A549 (cell line): Measurements from ENCODE around the gene ARIH1. TPM values are rescaled to one million over a fixed set of nuclear protein-coding genes. Genes with fewer than 3 reads are reported as not detected.

Experiments used
- ATAC-seq, 2 experiments: fragments of 200-7000 bp in 1 of 2; fragments of >200 bp in 1 of 2; cut with Nextera tagmentation in 1 of 2; cut with Tn5 transposase in 1 of 2; 3 replicates each; pipeline versions ENCODE4 v1.8.0 to v1.9.1; 2018 to 2020; ENCODE audit warnings: mild to moderate bottlenecking in 1 of 2, moderate library complexity in 1 of 2
- CTCF ChIA-PET: fragments of 300-600 bp; sonication (Branson Sonifier 250); formaldehyde crosslinking; extraction: SDS; loops from one replicate; lab custom pipeline; 2021; ENCODE audit warnings: antibody characterized with exemption, inconsistent platforms; lab: Yijun Ruan, JAX
- POLR2A ChIA-PET: fragments of 350-600 bp; formaldehyde crosslinking; extraction: SDS; loops from one replicate; lab custom pipeline; 2021; ENCODE audit warnings: antibody characterized with exemption, inconsistent platforms; lab: Yijun Ruan, JAX
- DNase-seq, 2 experiments: peaks; one replicate each; pipeline versions ENCODE4 v3.0.0 to v3.0.0-alpha.2; 2011 to 2016; ENCODE audit warnings: low read depth in 1 of 2, low spot score in 1 of 2
- FAIRE-seq: peaks from 2 replicates; lab custom pipeline; 2011; peaks lifted over from hg19 to GRCh38; lab: Jason Lieb, UNC
- H3K27ac ChIP-seq, 2 experiments: fragments of >200 bp; sonication (Bioruptor Twin); formaldehyde crosslinking; 3 replicates each; pipeline ENCODE4 v1.5.1; 2016 to 2017
- H3K4me1 ChIP-seq: fragments of >200 bp; sonication (Bioruptor Twin); formaldehyde crosslinking; 3 replicates; pipeline ENCODE4 v1.6.1; 2016
- H3K4me2 ChIP-seq: fragments of >200 bp; sonication (Bioruptor Twin); formaldehyde crosslinking; 3 replicates; pipeline ENCODE4 v1.6.1; 2016
- H3K4me3 ChIP-seq: fragments of >200 bp; sonication (Bioruptor Twin); formaldehyde crosslinking; 3 replicates; pipeline ENCODE4 v1.5.1; 2016
- H3K9me3 ChIP-seq: fragments of >200 bp; sonication (Bioruptor Twin); formaldehyde crosslinking; 3 replicates; pipeline ENCODE4 v1.6.1; 2016
- CBX2 ChIP-seq: fragments of 200-600 bp; sonication (generic); IDR thresholded peaks from 2 replicates; pipeline ENCODE4 v1.6.1; 2016; ENCODE audit warnings: low read depth, mild to moderate bottlenecking, borderline replicate concordance
- CBX8 ChIP-seq: fragments of 200-600 bp; sonication (generic); IDR thresholded peaks from 2 replicates; pipeline ENCODE4 v1.6.1; 2016
- CEBPB ChIP-seq, 2 experiments: fragments of >200 bp in 1 of 2; sonication (Bioruptor Twin) in 1 of 2; formaldehyde crosslinking in 1 of 2; IDR thresholded peaks; 2 replicates each; pipeline ENCODE4 v1.6.1; 2012 to 2016
- CHD2 ChIP-seq: fragments of 150-350 bp; IDR thresholded peaks from 2 replicates; pipeline ENCODE4 v1.6.1; 2014; ENCODE audit warnings: low read length; ENCODE audit not compliant: partially characterized antibody
- EHF ChIP-seq: fragments of 250-450 bp; sonication (Bioruptor Pico); IDR thresholded peaks from 2 replicates; pipeline ENCODE4 v1.5.0; 2020; ENCODE audit warnings: mild to moderate bottlenecking
- EHMT2 ChIP-seq: fragments of 200-600 bp; sonication (generic); IDR thresholded peaks from 2 replicates; pipeline ENCODE4 v1.6.1; 2016; ENCODE audit warnings: antibody characterized with exemption, low read depth, mild to moderate bottlenecking, moderate library complexity
- ESRRA ChIP-seq: fragments of 150-350 bp; IDR thresholded peaks from 2 replicates; pipeline ENCODE4 v1.6.1; 2014; ENCODE audit warnings: mild to moderate bottlenecking, low read length, borderline replicate concordance
- FOSB ChIP-seq: fragments of 250-450 bp; sonication (Bioruptor Pico); IDR thresholded peaks from 2 replicates; pipeline ENCODE4 v1.5.0; 2020; ENCODE audit warnings: mild to moderate bottlenecking, moderate library complexity
- GATA3 ChIP-seq: IDR thresholded peaks from 2 replicates; pipeline ENCODE4 v1.6.1; 2012; ENCODE audit warnings: borderline replicate concordance
- HOXA7 ChIP-seq: fragments of 250-450 bp; sonication (Bioruptor Pico); IDR thresholded peaks from 2 replicates; pipeline ENCODE4 v1.5.0; 2020; ENCODE audit warnings: mild to moderate bottlenecking, moderate library complexity
- MAZ ChIP-seq: fragments of 150-350 bp; IDR thresholded peaks from 2 replicates; pipeline ENCODE4 v1.6.1; 2014; ENCODE audit warnings: antibody characterized with exemption, low read depth, low read length, borderline replicate concordance
- NPAS2 ChIP-seq: fragments of 250-450 bp; sonication (Bioruptor Pico); IDR thresholded peaks from 2 replicates; pipeline ENCODE4 v1.8.0; 2022; ENCODE audit warnings: mild to moderate bottlenecking, moderate library complexity, borderline replicate concordance
- PHF8 ChIP-seq: fragments of 200-600 bp; sonication (generic); IDR thresholded peaks from 2 replicates; pipeline ENCODE4 v1.6.1; 2016; ENCODE audit warnings: low read depth, mild to moderate bottlenecking, antibody characterized with exemption, moderate library complexity, borderline replicate concordance
- POLR2A ChIP-seq: IDR thresholded peaks from 2 replicates; pipeline ENCODE4 v1.6.1; 2012; ENCODE audit warnings: mild to moderate bottlenecking, low read length
- POLR2AphosphoS2 ChIP-seq: conservative IDR thresholded peaks from 2 replicates; pipeline ENCODE4 v1.6.1; 2012; ENCODE audit warnings: low read length, improper control_type of control experiment, inconsistent platforms
- RARB ChIP-seq: fragments of 250-450 bp; sonication (Bioruptor Pico); IDR thresholded peaks from 2 replicates; pipeline ENCODE4 v1.8.0; 2021; ENCODE audit warnings: mild to moderate bottlenecking, moderate library complexity
- RNF2 ChIP-seq: fragments of 200-600 bp; sonication (generic); IDR thresholded peaks from 2 replicates; pipeline ENCODE4 v1.6.1; 2016; ENCODE audit warnings: low read depth, mild to moderate bottlenecking, antibody characterized with exemption, moderate library complexity, borderline replicate concordance
- SMC3 ChIP-seq: fragments of >200 bp; sonication (Bioruptor Twin); formaldehyde crosslinking; IDR thresholded peaks from 3 replicates; pipeline ENCODE4 v1.6.1; 2018; ENCODE audit warnings: inconsistent platforms
- SREBF2 ChIP-seq: fragments of 450-650 bp; IDR thresholded peaks from 2 replicates; pipeline ENCODE4 v1.6.1; 2014; ENCODE audit warnings: mild to moderate bottlenecking, moderate library complexity
- TFCP2L1 ChIP-seq: fragments of 250-450 bp; sonication (Bioruptor Pico); IDR thresholded peaks from 2 replicates; pipeline ENCODE4 v1.5.0; 2021; ENCODE audit warnings: mild to moderate bottlenecking
- ZFP36 ChIP-seq: fragments of 450-650 bp; IDR thresholded peaks from 2 replicates; pipeline ENCODE4 v1.6.1; 2014; ENCODE audit warnings: borderline replicate concordance; ENCODE audit not compliant: partially characterized antibody
- ZSCAN20 ChIP-seq: fragments of 250-450 bp; sonication (Bioruptor Pico); IDR thresholded peaks from 2 replicates; pipeline ENCODE4 v1.8.0; 2022; ENCODE audit warnings: mild to moderate bottlenecking, moderate library complexity
- WGBS: methylation state at CpG from one replicate; pipeline ENCODE4 v1.1.6; 2017; ENCODE audit errors: missing lambda C conversion rate; 5-methylcytosine and 5-hydroxymethylcytosine counted together
- polyA plus RNA-seq, 4 experiments: library from polyadenylated mRNA; depleted of rRNA in 3 of 4; stranded (reverse); fragments of >200 nt; fragmentation: RNase III in 1 of 4; extraction: RNeasy Plus Mini Kit Qiagen cat#74134 plus additional on column Dnase treatment in 1 of 4; gene quantifications; 2 replicates in 3 of 4; 3 replicates in 1 of 4; pipeline ENCODE4 v1.2.3, GENCODE V29; 2011 to 2017
- TF ChIP-seq, protein P1 (sequence below): fragments of 250-450 bp; sonication (Bioruptor Pico); IDR thresholded peaks from 2 replicates; pipeline ENCODE4 v1.5.0; 2020; ENCODE audit warnings: low read depth, mild to moderate bottlenecking, moderate library complexity
- TF ChIP-seq, protein P2 (sequence below): fragments of >200 bp; sonication (Bioruptor Twin); formaldehyde crosslinking; IDR thresholded peaks from 3 replicates; pipeline ENCODE4 v1.6.1; 2016

ARIH1 gene
- polyA plus RNA-seq, 2 of the 4 experiments (the other 2 are of a cell fraction) = 92.6 to 127 TPM

DNA sequence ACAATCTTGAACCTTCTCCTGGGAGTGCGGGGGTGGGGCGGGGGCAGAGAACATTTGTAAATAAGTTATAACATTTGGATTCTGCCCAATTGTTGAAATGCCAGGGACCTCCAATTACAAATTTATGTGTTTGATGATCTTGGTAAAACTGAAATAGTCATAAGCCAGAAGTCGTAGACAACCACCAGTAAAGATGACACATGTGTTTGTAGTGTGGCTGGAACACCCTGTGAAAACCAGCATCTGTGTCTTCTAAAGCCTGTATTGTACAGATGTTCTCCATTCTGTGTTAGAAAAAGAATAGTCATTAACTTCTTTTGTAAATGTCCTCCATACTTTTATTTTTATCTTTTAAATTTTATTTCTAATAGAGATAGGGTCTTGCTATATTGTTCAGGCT is 61.8 kb downstream of the ARIH1 start:
- WGBS = 93% methylated on average over 3 of the region's 3 CpGs
- Histone ChIP-seq H3K4me1 (no peaks in the 10 kb centered on the region), H3K4me2 (no peak overlapping the region), H3K27ac (no peak overlapping the region), H3K9me3 (no peaks in the 10 kb centered on the region), H3K4me3 (no peak overlapping the region)
- TF ChIP-seq CEBPB (IDR thresholded peaks at IDR 0.05) (no peak), RARB (CRISPR knock-in tag) (no peak), EHF (CRISPR knock-in tag) (no peak)
- ChIA-PET CTCF (interaction anchor here (0.6 to 1.5 kb wide), 3 partner anchors 18 to 64 kb away, joined by 3 to 4 read pairs (median 3); no protein-coding TSS in a partner anchor), POLR2A (no interaction called here)
- DNase-seq (no peak), FAIRE-seq (no peak), ATAC-seq (no peak)

- Histone ChIP-seq H3K9me3 (no peaks in the 10 kb centered on the region), H3K4me2 (no peak overlapping the region), H3K27ac (no peak overlapping the region), H3K4me3 (no peak overlapping the region), H3K4me1 (no peaks in the 10 kb centered on the region)
- TF ChIP-seq PHF8 (no peak), FOSB (CRISPR knock-in tag) (no peak), ZFP36 (no peak)
- TF ChIP-seq, protein P1, sequence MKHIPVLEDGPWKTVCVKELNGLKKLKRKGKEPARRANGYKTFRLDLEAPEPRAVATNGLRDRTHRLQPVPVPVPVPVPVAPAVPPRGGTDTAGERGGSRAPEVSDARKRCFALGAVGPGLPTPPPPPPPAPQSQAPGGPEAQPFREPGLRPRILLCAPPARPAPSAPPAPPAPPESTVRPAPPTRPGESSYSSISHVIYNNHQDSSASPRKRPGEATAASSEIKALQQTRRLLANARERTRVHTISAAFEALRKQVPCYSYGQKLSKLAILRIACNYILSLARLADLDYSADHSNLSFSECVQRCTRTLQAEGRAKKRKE (CRISPR knock-in tag) = no peak
- TF ChIP-seq, protein P2, sequence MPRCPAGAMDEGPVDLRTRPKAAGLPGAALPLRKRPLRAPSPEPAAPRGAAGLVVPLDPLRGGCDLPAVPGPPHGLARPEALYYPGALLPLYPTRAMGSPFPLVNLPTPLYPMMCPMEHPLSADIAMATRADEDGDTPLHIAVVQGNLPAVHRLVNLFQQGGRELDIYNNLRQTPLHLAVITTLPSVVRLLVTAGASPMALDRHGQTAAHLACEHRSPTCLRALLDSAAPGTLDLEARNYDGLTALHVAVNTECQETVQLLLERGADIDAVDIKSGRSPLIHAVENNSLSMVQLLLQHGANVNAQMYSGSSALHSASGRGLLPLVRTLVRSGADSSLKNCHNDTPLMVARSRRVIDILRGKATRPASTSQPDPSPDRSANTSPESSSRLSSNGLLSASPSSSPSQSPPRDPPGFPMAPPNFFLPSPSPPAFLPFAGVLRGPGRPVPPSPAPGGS = no peak
- POLR2A ChIA-PET = no interaction called here
- 88% methylated on average over 3 of the region's 3 CpGs for WGBS
- ATAC-seq (no peak), DNase-seq (no peak), FAIRE-seq (no peak)
- CTCF ChIA-PET = interaction anchor here (0.6 to 1.5 kb wide), 3 partner anchors 19 to 63 kb away, joined by 3 to 4 read pairs (median 3); no protein-coding TSS in a partner anchor
Observed at GRCh38 chr15:72536506-72536905, 62.4 kb downstream of the ARIH1 start.

- CTCF ChIA-PET = interaction anchor here (1.2 to 1.3 kb wide), 2 partner anchors 9 to 11 kb away, joined by 3 to 5 read pairs; no protein-coding TSS in a partner anchor
- no peak for TF ChIP-seq ESRRA
- no peak for TF ChIP-seq NPAS2 (CRISPR knock-in tag)
- no peak for TF ChIP-seq CBX8
- TF ChIP-seq POLR2A = no peak
- no peak for TF ChIP-seq ZSCAN20
- no peak for TF ChIP-seq RNF2
- TF ChIP-seq TFCP2L1 = no peak
- TF ChIP-seq SREBF2 = no peak
- TF ChIP-seq POLR2AphosphoS2 = no peak
- TF ChIP-seq SMC3 = no peak
- no peak for TF ChIP-seq EHMT2
- TF ChIP-seq CHD2 = no peak
- TF ChIP-seq MAZ = no peak
- no peak for TF ChIP-seq ZFP36
- no peak for TF ChIP-seq HOXA7 (CRISPR knock-in tag)
- no peak for TF ChIP-seq CEBPB (IDR thresholded peaks at IDR 0.05)
- TF ChIP-seq CBX2 = no peak
- TF ChIP-seq GATA3 = no peak
- no peak overlapping the region for H3K4me3 ChIP-seq
- FAIRE-seq = peak; percentile 13
- no peak for DNase-seq
- POLR2A ChIA-PET = no interaction called here
- no peak for ATAC-seq
- no peak overlapping the region for H3K4me2 ChIP-seq
- no peaks in the 10 kb centered on the region for H3K4me1 ChIP-seq
- H3K27ac ChIP-seq = no peak overlapping the region
- no peaks in the 10 kb centered on the region for H3K9me3 ChIP-seq
Observed at GRCh38 chr15:72538931-72539330, 64.8 kb downstream of the ARIH1 start.
